Calu3 (cell line): ENCODE measurements around the gene PCLO. TPM values are rescaled to one million over a fixed set of nuclear protein-coding genes. Genes with fewer than 3 reads are reported as not detected.

Experiments used
- BruUV-seq: library from RNA; stranded (reverse); fragments of 400-500 nt; replicated peaks from 2 replicates; lab custom pipeline; 2021; lab: Mats Ljungman, UMichigan
- CTCF ChIA-PET: fragments of 300-600 bp; sonication (Branson Sonifier 250); formaldehyde crosslinking; loops from one replicate; lab custom pipeline; 2022; ENCODE audit warnings: antibody characterized with exemption; lab: Charles Lee
- DNase-seq: peaks from one replicate; pipeline ENCODE4 v3.0.0; 2022
- H3K27ac Mint-ChIP-seq: one replicate; pipeline ENCODE4 v1.8.0; 2022; ENCODE audit warnings: mixed read lengths; ENCODE audit not compliant: unreplicated experiment
- H3K27me3 Mint-ChIP-seq: one replicate; pipeline ENCODE4 v1.8.0; 2022; ENCODE audit warnings: mixed read lengths; ENCODE audit not compliant: unreplicated experiment
- H3K36me3 Mint-ChIP-seq: one replicate; pipeline ENCODE4 v1.8.0; 2022; ENCODE audit warnings: mild to moderate bottlenecking, moderate library complexity, mixed read lengths; ENCODE audit not compliant: insufficient read depth, unreplicated experiment
- H3K4me1 Mint-ChIP-seq: one replicate; pipeline ENCODE4 v1.8.0; 2022; ENCODE audit warnings: mild to moderate bottlenecking, low read depth, mixed read lengths; ENCODE audit not compliant: unreplicated experiment
- H3K4me3 Mint-ChIP-seq: one replicate; pipeline ENCODE4 v1.8.0; 2022; ENCODE audit warnings: mild to moderate bottlenecking, low read depth, moderate library complexity, mixed read lengths; ENCODE audit not compliant: unreplicated experiment
- H3K9me3 Mint-ChIP-seq: one replicate; pipeline ENCODE4 v1.8.0; 2022; ENCODE audit warnings: low read depth, mixed read lengths; ENCODE audit not compliant: unreplicated experiment
- CTCF ChIP-seq: fragments of 200-600 bp; IDR thresholded peaks from one replicate; pipeline ENCODE4 v1.8.0; 2022; ENCODE audit warnings: antibody characterized with exemption; ENCODE audit not compliant: unreplicated experiment
- intact Hi-C: fragments of 100-400 bp; cut with micrococcal nuclease; formaldehyde crosslinking; loops from one replicate; pipeline ENCODE4 v1.10.0; 2022; ENCODE audit not compliant: unreplicated experiment
- total RNA-seq: library from RNA; stranded (reverse); gene quantifications from 2 replicates; pipeline ENCODE4 v1.2.3, GENCODE V29; 2022

PCLO gene
- total RNA-seq, 1 experiment from 2014 or later: 9.1 TPM

GRCh38 chr7:83109352-83109751 lies 53.3 kb downstream of the PCLO start:
- CTCF ChIA-PET: no interaction called here
- no TSS peak for BruUV-seq
- Mint-ChIP-seq H3K36me3 (no peaks in the 10 kb centered on the region), H3K4me3 (no peak overlapping the region), H3K27me3 (no peaks in the 10 kb centered on the region), H3K4me1 (no peaks in the 10 kb centered on the region), H3K9me3 (no peaks in the 10 kb centered on the region), H3K27ac (no peak overlapping the region)
- DNase-seq: no peak
- no peak for TF ChIP-seq CTCF
- intact Hi-C loops: no loop called here

- BruUV-seq: no TSS peak
- H3K4me1 Mint-ChIP-seq: no peaks in the 10 kb centered on the region
- H3K36me3 Mint-ChIP-seq: no peaks in the 10 kb centered on the region
- no peak for DNase-seq
- no peak for TF ChIP-seq CTCF
- no peak overlapping the region for H3K27ac Mint-ChIP-seq
- H3K9me3 Mint-ChIP-seq: no peaks in the 10 kb centered on the region
- no peaks in the 10 kb centered on the region for H3K27me3 Mint-ChIP-seq
- intact Hi-C loops: no loop called here
- CTCF ChIA-PET: no interaction called here
- H3K4me3 Mint-ChIP-seq: no peak overlapping the region
These were observed 56.7 kb downstream of the PCLO start for GRCh38 chr7:83105948-83106347.

GRCh38 chr7:83105063-83105462 lies 57.6 kb downstream of the PCLO start:
- no peaks in the 10 kb centered on the region for H3K4me1 Mint-ChIP-seq
- no TSS peak for BruUV-seq
- DNase-seq: no peak
- no peak overlapping the region for H3K4me3 Mint-ChIP-seq
- no peaks in the 10 kb centered on the region for H3K27me3 Mint-ChIP-seq
- H3K27ac Mint-ChIP-seq: no peak overlapping the region
- no peak for TF ChIP-seq CTCF
- CTCF ChIA-PET: no interaction called here
- no peaks in the 10 kb centered on the region for H3K36me3 Mint-ChIP-seq
- H3K9me3 Mint-ChIP-seq: no peaks in the 10 kb centered on the region
- intact Hi-C loops: no loop called here

GRCh38 chr7:83101530-83101929 lies 61.2 kb downstream of the PCLO start:
- Mint-ChIP-seq H3K27me3 (no peaks in the 10 kb centered on the region), H3K4me3 (no peak overlapping the region), H3K36me3 (no peaks in the 10 kb centered on the region), H3K27ac (no peak overlapping the region), H3K4me1 (no peaks in the 10 kb centered on the region), H3K9me3 (no peaks in the 10 kb centered on the region)
- BruUV-seq: no TSS peak
- TF ChIP-seq CTCF: no peak
- intact Hi-C loops: no loop called here
- DNase-seq: no peak
- CTCF ChIA-PET: interaction anchor here (0.6 kb wide), 1 partner anchor 1072 kb away, joined by 3 read pairs; no protein-coding TSS in a partner anchor
